Muscle of back (tissue), 11 donors: ENCODE measurements around the gene ZNF469. TPM values are rescaled to one million over a fixed set of nuclear protein-coding genes. Genes with fewer than 3 reads are reported as not detected.

Experiments
- DNase-seq, 3 donors: peaks; one replicate each; pipeline versions ENCODE4 v3.0.0 to v3.0.0-alpha.2; 2013
- polyA plus RNA-seq, 10 donors: library from polyadenylated mRNA; unstranded; fragments of 120-200 nt; gene quantifications; one replicate each; pipeline ENCODE4 v1.2.1, GENCODE V29; 2013; ENCODE audit not compliant: insufficient read length in 10 of 10

The ZNF469 gene
- polyA plus RNA-seq, 10 donors, result 4.0 to 9.9 (median 6.2) TPM

DNA sequence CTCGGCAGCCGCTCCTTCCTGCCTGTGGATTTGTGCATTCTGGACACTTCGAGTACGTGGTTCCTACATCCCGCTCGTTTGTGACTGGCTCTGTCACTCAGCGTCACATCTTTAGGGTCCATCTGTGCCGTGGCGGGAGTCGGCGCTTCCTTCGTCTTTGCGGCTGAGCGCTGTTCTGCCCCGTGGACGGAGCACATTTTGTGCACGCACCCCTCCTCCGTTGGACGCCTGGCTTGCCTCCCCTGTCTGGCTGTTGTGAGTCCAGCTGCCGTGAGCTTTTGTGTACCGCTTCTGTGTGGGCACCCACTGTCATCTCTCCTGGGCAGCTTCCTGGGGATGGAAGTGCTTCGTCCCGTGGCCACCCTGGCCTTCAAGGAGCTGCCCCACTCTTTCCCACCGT is 6.4 kb downstream of the ZNF469 start:
- no peak for DNase-seq

DNA sequence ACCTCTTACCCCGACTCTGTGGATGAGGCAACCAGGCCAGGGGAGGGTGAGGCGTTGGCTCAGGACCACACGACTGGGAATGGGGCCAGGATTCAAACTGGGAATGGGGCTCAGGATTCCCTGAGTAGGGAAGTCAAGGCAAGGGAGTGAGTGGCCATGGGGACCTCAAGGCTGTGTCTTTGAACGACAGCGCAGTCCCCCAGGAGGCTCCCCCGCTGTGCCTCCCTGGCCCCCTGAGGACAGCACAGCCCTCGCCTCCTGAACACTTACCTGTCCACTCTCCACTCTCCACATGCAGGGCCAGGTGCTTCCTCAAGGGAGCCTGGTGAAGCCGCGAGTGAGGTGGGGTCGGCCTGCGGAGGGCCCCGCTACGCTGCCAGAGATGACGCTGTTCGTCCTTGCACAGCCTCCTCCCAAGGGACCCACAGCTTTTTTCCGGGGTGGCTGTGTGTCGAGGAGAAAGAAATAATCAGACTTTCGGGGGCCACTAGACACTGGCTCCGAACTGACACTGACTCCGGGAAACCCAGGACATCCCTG is 6.9 kb downstream of the ZNF469 start:
- no peak for DNase-seq

DNA sequence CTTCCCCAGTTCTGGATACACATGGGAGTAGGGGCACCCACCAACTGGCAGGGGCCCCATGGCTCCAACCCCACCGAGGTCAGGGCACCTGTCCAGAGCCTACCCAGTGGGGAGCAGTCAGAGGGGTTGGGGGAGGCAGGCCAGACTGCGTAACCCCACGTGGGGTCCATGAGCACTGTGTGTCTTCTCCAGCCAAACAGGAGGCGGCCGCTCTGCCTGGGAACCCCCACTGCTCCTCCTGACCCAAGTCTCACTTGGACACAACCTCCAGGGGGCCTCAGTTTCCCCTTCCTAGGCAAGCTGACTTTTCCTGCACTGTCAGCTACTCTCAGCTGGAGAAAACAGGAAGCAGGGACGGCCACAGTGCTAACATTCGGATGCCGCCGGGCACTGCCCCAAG is 7.5 kb downstream of the ZNF469 start:
- no peak for DNase-seq

DNA sequence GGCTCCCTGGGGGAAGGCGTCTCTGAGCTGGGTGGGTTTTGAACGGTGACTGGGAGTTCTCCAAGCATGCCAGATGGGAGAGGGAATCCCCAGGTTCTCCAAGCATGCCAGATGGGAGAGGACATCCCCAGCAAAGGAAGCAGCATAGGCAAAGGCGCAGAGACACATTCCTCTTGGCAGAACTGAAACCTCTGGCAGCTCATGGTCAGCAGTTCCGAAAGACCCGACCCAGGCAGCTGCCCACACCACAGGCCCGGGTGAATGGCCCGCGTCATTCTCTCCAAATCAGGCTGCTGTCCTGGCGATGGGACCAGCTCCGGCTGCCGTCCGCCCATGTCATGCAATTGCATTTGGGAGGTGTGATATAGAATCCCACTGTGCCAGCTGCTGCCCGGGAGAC is 8.0 kb downstream of the ZNF469 start:
- DNase-seq, result no peak

DNA sequence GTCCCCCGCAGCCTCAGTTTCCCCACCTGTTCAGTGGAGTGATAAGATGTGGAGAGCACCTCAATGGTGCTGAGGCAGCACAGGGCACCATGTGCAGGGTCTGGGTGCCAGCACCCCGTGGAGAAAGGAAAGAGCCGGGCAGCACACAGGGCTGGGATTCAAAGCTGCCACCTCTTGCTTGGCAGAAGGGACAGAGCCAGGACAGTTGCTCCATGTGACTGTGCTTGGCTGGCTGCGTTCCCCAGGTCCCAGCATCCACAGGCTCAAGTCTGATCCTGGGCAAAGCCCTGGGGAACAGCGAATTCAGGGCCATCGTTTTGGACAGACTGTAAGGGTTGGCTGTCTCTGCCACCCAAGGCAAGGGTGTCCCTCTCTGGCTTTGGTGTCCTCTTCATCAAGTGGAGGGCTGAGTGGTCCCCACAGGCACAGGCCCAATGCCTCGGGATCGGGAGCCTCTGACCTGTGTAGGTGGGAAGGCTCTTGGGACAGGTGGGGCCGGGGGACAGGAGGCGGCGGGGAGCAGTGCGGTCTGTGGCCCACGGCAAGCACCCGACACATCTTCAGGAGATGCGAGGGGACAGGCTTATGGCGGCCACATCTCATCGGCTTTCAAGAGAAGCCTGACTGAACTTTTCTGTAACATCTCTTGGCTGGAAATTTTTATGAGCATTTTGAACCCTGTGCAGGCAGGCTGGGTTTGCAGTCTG is 8.5 kb downstream of the ZNF469 start:
- no peak for DNase-seq

DNA sequence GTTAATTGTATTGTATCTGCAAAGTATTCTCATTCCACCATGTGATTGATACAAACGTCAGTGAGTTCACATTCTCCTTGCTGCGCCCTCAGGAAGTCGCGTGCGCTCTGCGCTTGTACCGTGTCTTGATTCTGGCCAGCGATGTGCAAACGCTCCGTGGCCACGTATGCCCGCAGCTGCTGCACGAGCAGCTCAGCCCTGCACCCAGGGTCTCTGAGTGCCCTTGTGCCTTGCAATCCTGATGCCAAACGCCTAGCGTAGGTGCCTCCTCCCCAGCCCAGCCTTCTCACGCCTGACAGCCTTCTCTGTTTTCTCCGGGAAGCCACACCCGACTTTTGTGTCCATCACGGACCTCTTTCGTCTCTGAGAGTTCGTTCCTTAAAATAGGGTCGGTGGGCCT is 9.4 kb downstream of the ZNF469 start:
- DNase-seq, result no peak

DNA sequence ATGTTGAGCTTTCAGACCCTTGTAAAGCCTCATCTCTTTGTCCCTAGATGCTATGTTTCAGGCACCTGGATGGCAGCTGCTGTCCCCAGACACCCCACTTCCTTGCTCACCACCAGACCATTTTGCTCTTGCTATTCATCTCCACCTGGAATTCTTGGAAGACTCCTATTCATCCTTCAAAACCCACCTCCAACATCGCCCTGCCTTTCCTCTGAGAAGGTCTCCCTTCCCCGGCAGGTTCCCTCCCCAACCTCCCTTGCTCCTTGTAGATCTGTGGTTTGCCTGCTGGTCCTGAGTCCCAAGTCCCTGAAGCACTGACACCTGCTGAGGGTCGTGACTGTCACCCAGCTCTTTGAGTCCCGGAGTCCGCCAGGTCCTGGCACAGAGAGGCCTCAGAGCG is 9.9 kb downstream of the ZNF469 start:
- no peak for DNase-seq

DNA sequence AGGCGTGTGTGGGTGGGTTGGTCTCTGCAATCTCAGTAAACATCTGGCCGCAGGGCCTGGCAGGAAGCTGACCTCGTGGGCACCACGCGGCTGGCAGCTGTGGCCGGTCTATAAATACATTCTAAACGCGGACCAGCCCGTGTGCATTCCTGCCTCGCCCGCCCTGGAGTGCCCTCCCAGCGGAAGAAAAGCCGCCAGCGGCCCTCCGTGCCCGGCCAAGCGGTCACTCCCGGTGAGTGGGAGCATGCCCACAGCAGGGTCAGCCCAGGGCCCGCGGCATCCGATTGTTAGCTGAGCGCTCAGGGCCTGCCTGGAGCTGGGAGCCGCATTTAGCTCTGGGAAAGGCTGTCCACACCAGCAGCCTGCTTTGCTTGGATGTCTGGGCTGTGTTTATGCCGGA is 10.3 kb downstream of the ZNF469 start:
- DNase-seq, result peak in 1 of 3 donors; percentile 27

DNA sequence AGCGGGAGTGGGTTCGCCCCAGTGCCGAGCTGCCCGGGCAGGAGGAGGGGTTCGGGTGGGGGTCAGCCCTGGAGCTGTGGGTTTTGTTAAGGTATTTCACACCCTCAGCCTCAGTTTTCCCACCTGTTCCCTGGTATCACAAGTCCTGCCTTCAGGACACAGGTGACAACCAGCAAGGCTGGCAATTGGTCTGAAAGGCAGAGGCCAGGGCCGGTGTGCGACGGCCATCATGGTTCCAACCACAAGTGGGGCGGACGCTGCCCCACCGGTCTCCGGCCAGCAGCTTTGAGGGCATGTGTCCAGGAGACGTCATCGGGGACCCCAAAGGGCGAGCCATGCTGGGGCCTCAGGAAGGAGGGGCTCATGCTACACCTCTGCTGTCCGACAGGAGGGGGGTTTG is 10.8 kb downstream of the ZNF469 start:
- DNase-seq, result no peak

DNA sequence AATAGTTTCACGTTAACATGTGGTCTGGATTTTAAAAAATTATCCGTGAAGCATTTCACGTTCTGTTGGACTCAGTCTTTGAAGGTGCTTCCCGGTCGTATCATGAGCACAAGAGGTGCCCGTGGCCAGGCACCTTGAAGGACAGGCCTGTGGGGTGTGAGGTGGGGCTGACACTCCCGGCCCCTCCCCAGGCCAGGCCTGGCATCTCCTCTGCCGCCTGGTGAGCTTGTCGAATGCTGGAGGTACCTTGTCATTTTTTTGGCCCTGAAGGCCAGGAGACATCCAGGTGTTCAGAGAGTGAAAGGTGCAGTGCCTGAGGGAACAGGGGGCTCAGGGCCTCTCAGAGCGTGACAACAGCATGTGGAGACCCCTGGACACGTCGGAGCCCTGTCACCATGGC is 11.7 kb downstream of the ZNF469 start:
- DNase-seq, result no peak

DNA sequence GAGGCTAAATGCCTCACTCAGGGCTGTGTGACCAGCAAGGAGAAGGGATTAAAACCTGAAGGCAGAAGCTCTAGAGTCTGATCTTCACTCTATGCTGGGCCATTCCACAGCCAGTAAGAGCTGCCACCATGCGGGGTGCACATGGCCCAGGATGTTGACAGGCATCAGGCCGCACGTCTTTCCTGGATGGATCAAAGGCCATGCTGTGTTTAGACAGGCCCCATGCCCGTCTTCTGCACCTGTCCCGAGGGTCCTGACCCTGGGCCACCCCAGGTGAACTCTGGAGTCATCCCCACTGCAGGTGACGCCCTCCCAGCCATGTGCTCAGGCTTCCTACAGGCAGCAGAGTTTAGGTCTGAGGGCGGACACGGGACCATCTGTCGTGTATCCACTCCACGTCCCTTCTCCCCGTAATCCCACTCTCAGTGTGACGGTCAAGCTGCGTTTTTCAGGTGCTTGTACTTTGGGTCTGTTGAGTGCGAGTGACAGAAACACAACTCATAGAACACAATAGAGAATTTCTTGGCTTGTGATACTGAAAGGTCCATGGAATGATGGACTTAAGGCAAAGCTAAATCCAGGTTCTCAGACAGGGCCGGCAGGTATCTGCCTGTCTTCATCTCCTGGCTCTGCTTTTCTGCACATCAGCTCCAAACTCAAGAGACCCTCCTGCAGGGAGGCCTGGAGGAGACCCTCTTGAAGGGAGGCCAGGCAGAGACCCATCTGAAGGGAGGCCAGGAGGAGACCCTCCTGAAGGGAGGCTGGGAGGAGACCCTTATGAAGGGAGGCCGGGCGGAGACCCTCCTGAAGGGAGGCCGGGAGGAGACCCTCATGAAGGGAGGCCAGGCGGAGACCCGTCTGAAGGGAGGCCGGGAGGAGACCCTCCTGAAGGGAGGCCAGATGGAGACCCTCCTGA is 13.2 kb downstream of the ZNF469 start:
- DNase-seq, result no peak

DNA sequence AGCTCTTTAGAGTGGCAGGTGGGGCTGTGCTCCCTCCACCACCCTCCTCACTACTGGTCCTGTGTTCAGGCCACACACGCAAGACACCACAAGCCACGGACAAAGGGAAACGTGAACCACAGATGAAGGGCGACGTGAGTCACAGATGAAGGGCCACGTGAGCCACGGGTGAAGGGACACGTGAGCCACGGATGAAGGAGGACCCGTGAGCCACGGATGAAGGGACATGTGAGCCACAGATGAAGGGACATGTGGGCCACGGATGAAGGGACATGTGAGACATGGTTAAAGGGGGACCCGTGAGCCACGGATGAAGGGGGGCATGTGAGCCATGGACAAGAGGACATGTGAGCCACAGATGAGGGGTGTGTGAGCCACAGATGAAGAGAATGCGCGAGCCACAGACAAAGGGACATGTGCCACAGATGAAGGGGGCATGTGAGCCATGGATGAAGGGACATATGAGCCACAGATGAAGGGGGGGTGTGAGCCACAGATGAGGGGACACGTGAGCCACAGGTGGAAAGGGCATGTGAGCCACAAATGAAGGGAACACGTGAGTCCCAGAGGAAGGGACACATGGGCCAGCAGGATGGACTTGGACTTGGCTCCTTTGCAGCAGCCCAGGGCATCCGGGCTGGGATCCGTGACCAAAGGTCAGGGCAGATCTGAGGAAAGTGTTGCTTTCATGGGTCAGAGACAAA is 15.6 kb downstream of the ZNF469 start:
- DNase-seq, result no peak

DNA sequence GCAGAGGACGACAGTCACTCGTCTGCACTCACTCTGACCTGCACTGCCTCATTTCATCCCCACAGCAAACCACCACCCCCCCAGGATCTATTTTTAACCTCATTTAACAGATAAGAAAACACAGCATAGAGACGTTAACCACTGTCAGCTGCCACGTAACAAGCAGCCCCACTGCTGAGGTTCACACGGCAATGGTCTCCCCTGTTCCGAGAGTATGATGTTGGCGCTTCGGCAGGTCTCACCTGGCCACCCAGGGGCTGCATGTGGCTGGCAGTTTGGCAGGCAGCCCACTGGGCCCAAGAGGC is 16.1 kb downstream of the ZNF469 start:
- no peak for DNase-seq

DNA sequence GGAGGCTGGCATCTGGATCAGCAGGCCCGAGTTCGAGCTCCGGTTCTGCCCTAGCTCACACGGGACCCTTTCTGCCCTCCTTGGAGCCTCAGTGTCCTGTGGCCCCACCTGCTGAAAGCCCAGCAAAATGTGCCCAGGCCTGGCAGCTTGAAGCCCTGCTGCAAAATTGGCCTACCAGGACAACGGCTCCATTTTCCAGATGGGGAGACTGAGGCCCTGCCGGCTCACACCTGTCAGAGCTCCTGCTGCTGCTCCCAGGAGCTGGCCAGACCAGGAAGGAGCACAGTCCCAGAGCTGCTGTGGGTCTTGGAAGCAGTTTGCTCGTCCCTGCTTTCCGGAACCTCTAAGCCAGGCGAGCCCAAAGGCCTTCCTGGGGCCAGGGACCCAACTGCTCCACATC is 17.4 kb downstream of the ZNF469 start:
- no peak for DNase-seq

DNA sequence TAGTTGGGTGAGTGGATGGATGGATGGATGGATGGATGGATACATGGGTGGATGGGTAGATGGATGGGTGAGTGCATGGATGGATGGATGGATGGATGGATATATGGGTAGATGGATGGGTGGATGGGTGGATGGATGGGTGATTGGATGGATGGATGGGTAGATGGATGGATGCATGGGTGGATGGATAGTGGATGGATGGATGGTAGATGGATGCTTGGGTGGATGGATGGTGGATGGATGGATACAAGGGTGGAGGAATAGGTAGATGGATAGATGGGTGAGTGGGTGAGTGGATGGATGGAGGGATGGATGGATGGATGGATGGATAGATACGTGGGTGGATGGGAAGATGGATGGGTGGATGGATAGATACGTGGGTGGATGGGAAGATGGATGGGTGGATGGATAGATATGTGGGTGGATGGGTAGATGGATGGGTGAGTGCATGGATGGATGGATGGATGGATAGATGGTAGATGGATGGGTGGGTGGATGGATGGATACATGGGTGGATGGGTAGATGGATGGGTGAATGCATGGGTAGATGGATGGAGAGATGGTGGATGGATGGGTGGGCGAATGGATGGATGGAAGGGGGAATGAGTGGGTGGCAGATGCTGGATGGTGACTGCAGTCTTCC is 19.0 kb downstream of the ZNF469 start:
- no peak for DNase-seq

DNA sequence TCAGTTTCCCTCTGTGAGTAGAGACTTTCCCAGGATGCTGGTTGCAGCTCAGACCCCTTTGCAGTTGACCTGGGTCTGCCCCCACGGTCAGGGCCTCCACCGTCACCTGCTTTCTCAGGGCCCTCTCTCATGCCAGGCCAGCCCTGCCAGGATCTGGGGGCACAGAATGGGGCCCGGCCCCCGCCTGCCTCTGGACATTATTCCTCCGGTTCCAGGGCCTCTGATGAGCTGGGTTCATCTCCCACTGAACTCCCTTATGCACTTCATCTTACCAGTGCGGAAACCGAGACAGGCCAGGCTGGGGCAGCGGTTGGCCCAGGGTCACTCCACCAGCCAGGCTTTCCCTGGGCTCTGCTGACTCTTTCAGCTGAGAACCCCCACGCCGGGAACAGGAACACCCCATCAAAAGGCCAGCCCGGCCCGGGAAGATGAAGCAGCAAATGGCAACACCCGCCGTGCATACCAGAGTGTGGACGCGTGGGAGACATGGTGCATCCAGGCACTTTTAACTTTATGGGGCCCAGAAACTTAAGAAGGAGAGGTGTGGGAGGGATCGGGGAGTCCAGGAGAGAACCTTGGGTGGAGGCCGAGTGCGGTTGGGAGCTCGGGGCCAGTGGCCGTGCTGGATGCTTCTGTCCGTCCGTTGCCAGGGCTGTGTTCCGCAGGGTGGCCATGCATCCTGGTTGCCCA is 19.9 kb downstream of the ZNF469 start:
- DNase-seq, result no peak

DNA sequence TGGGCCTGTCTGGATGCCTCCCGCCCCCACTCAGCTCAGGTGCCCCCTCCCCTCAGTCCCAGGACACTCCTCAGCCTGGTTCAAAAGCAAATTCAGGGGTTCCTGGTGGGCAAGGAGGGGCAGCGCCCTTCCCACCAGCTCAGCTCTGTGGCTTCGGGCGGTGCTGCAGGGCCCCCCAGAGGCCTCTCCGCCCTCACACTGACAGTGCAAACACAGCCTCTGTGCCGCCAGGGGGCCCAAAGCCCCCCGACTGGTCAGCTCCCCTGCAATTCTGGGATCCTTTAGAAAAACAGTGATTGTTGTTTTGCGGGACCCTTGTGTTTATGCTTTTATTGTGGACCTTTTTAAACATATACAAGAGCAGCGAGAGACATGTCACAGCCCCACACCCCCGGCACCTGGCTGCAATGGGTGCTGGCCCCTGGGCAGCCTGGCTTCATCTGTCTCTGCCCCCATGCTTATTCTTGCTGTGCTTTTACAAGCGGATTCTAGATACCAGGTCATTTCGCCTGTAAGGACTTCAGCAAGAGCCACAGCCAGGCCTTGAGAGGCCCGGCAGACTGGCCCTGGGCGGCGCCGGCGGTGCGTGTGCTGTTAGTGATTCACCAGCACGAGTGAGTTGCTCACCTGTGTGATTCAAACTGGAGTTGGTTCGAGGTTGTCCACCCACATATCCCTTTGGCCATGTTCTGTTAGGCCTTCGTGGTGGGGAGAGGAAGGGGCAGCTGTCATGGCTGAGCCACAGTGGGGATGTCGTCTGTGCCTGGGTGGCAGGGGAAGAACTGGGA is 21.2 kb downstream of the ZNF469 start:
- no peak for DNase-seq

DNA sequence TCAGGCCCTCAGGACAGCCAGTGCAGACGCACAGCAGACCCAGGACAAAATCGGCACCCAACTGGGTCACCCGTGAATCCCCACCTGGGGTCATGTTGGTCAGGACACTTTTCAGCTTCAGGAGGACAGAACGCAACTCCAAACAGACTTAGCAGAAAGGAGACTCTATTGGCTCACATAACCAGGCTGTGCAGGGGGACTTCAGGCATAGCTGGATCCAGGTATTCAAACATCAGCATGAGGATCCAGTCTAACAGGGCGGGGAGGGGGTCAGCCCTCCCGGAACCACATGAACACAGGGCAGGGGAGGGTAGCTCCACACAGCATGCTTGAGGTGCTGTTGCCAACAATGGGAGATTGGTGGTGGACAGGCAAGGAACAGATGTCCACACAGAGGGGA is 22.0 kb downstream of the ZNF469 start:
- DNase-seq, result no peak

DNA sequence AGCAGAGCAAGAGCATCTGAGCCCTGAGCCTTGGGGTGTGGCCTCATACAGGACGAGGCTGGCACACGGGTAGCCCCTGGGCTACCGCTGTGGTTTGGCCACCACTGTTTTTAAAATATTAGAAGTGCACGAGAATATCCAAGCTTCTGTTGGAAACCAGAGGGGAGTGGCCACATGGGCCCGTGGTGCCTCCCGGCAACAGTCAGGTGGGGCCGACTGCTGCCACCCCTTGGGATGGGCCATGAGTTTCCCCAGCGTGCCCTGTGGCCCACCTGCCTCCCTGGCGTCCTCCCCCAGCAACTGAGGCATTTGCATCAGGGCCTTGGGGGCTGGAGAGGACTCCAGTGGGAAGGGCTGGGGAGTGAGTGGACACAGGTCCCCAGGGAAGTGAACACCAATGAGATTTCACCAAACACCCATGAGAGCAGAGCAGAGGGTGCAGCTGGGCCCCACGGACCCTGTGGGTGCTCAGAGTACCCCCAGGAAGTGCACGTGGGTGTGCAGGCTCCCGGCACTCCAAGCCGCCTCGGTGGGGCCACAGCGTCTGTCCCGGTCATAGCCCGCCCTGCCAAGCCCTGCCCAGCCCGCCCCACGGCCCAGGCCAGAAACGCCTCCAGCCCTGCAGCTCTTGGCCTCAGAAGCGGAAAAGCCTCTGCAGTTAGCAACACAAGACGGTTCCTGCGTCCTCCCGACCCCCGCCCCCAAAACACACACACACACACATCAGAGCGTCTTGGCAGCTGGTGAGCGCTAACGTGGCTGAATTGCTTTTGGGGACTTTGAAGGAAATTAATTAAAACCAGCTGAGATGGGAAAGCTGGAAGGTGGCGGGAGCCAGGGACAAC is 22.7 kb downstream of the ZNF469 start:
- DNase-seq, result peak; percentile 80 to 95 (median 90)
